Activated CD4-positive, alpha-beta memory T cell treated with anti-CD3 and anti-CD28 coated beads for 36 hours (primary cell): ENCODE measurements around the gene PLEKHA8. TPM values are rescaled to one million over a fixed set of nuclear protein-coding genes. Genes with fewer than 3 reads are reported as not detected.

Experiments
- CTCF ChIA-PET: fragments of 350-600 bp; sonication (Branson Sonifier 250); formaldehyde crosslinking; loops from one replicate; lab custom pipeline; 2021; ENCODE audit warnings: antibody characterized with exemption, inconsistent platforms; lab: Charles Lee
- POLR2A ChIA-PET: fragments of 350-600 bp; sonication (Branson Sonifier 250); formaldehyde crosslinking; loops from one replicate; lab custom pipeline; 2021; ENCODE audit warnings: antibody characterized with exemption; lab: Charles Lee
- DNase-seq: peaks from one replicate; pipeline ENCODE4 v3.0.0-alpha.2; 2020
- H3K27ac Mint-ChIP-seq: one replicate; pipeline ENCODE4 v1.8.0; 2021; ENCODE audit warnings: mixed read lengths
- H3K27me3 Mint-ChIP-seq: one replicate; pipeline ENCODE4 v1.8.0; 2021; ENCODE audit warnings: mixed read lengths
- H3K36me3 Mint-ChIP-seq: one replicate; pipeline ENCODE4 v1.8.0; 2021; ENCODE audit warnings: mixed read lengths
- H3K4me1 Mint-ChIP-seq: one replicate; pipeline ENCODE4 v1.8.0; 2021; ENCODE audit warnings: low read depth, mixed read lengths
- H3K4me3 Mint-ChIP-seq: one replicate; pipeline ENCODE4 v1.8.0; 2021; ENCODE audit warnings: mild to moderate bottlenecking, mixed read lengths
- H3K9me3 Mint-ChIP-seq: one replicate; pipeline ENCODE4 v1.8.0; 2021; ENCODE audit warnings: mixed read lengths
- intact Hi-C: fragments of 100-400 bp; cut with micrococcal nuclease; formaldehyde crosslinking; loops from one replicate; pipeline ENCODE4 v1.15.1; 2023
- total RNA-seq, 2 experiments: library from RNA; stranded (reverse); gene quantifications; one replicate each; pipeline ENCODE4 v1.2.3, GENCODE V29; 2021

PLEKHA8 gene
- total RNA-seq, 2 experiments from 2014 or later: 9.4 to 10.1 TPM

- CTCF ChIA-PET: interaction anchor here (1.0 kb wide), 1 partner anchor 13 kb away, joined by 3 read pairs; no protein-coding TSS in a partner anchor
- H3K27ac Mint-ChIP-seq: no peak overlapping the region
Measured at GRCh38 chr7:30176463-30177109, 148.4 kb downstream of the PLEKHA8 start.

GRCh38 chr7:30177186-30177585, 149.0 kb downstream of the PLEKHA8 start:
- no peaks in the 10 kb centered on the region for H3K36me3 Mint-ChIP-seq
- H3K4me3 Mint-ChIP-seq: no peak overlapping the region
- H3K4me1 Mint-ChIP-seq: peaks cover 4% of the 10 kb centered on the region
- H3K27ac Mint-ChIP-seq: no peak overlapping the region
- no peaks in the 10 kb centered on the region for H3K27me3 Mint-ChIP-seq
- POLR2A ChIA-PET: no interaction called here
- CTCF ChIA-PET: no interaction called here
- no peak for DNase-seq
- intact Hi-C loops: no loop called here
- H3K9me3 Mint-ChIP-seq: no peaks in the 10 kb centered on the region

More at GRCh38 chr7:30176463-30177109, 148.4 kb downstream of the PLEKHA8 start:
- no peaks in the 10 kb centered on the region for H3K27me3 Mint-ChIP-seq
- H3K4me3 Mint-ChIP-seq: no peak overlapping the region
- H3K36me3 Mint-ChIP-seq: no peaks in the 10 kb centered on the region
- intact Hi-C loops: no loop called here
- no peak for DNase-seq
- POLR2A ChIA-PET: no interaction called here
- H3K4me1 Mint-ChIP-seq: peaks cover 4% of the 10 kb centered on the region
- H3K9me3 Mint-ChIP-seq: no peaks in the 10 kb centered on the region

GRCh38 chr7:30177965-30178364, 149.8 kb downstream of the PLEKHA8 start:
- H3K4me3 Mint-ChIP-seq: no peak overlapping the region
- DNase-seq: no peak
- H3K36me3 Mint-ChIP-seq: no peaks in the 10 kb centered on the region
- intact Hi-C loops: no loop called here
- H3K9me3 Mint-ChIP-seq: no peaks in the 10 kb centered on the region
- H3K27ac Mint-ChIP-seq: no peak overlapping the region
- ChIA-PET CTCF (no interaction called here), POLR2A (no interaction called here)
- H3K4me1 Mint-ChIP-seq: peaks cover 4% of the 10 kb centered on the region
- H3K27me3 Mint-ChIP-seq: no peaks in the 10 kb centered on the region

- H3K36me3 Mint-ChIP-seq: no peaks in the 10 kb centered on the region
- H3K27me3 Mint-ChIP-seq: no peaks in the 10 kb centered on the region
- peaks cover 4% of the 10 kb centered on the region for H3K4me1 Mint-ChIP-seq
- no peak overlapping the region for H3K27ac Mint-ChIP-seq
- intact Hi-C loops: no loop called here
- ChIA-PET POLR2A (no interaction called here), CTCF (interaction anchor here (0.6 to 1.0 kb wide), 2 partner anchors 14 to 84 kb away, joined by 3 read pairs; no protein-coding TSS in a partner anchor)
- H3K4me3 Mint-ChIP-seq: no peak overlapping the region
- no peaks in the 10 kb centered on the region for H3K9me3 Mint-ChIP-seq
- DNase-seq: no peak
Measured at GRCh38 chr7:30178748-30179436, 150.7 kb downstream of the PLEKHA8 start.

Other genes with a start within 250 kb of the PLEKHA8 start
- not detected for gene WIPF3, start 221.9 kb upstream of the PLEKHA8 start, total RNA-seq
- gene SCRN1, start 38.6 kb upstream of the PLEKHA8 start, total RNA-seq: 1 to 10 TPM; 1.6 to 2.1 TPM
- gene FKBP14, start 1.7 kb upstream of the PLEKHA8 start, total RNA-seq: 1 to 10 TPM; 6.3 to 7.9 TPM
- 1 to 10 TPM; 3.1 to 3.7 TPM for gene MTURN, start 106.6 kb downstream of the PLEKHA8 start, total RNA-seq